HG03280 (cell line): ENCODE measurements around the gene MRPL38.

Source experiments
- ATAC-seq: cut with Tn5 transposase; IDR thresholded peaks from one replicate; pipeline ENCODE4 v1.9.1; 2021; ENCODE audit warnings: mild to moderate bottlenecking, moderate library complexity; ENCODE audit not compliant: unreplicated experiment

Gene MRPL38

DNA sequence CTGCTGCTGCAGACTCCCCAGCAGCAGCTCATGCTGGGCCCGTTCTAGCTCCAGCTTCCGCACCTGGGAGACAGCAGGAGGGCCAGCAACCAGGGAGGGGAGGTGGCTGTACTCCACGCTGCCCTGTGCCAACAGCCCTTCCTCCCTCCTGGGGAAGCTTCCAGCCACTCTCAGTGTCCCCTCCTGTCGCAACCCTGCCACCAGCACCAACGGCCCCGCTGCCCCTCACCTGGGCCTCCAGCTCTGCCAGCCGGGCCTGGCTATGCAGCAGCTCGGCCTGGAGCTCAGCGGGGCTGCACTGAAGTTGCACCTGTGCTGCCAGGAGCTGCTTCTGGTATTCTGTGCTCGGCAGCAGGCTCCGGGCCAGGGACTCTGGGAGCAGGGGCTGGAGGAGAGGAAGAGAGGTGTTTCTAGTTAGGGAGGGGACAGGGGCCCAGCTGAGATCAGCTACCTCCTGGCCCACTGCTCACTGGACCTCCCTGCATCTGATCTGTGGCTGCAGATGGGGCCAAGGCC lies 15.4 kb upstream of the MRPL38 start:
- ATAC-seq = no peak

DNA sequence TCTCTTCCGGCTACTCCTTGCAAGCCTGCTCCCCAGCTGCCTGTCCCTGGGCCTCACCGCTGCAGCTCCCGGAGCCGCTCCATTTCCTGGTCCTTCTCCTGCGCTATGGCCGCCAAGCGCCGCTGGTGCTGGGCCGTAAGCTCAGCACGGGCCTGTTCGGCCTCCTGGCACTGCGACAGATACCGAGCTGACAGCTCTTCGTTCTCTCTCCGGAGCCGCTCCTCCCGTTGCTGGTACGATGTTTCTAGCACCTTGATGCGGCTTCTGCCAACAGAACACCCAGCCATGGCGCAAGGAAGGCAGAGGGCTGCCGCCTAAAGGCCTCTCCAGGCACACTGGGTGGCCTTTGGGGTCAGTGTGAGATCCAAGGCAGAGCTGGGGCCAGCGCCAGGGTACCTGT lies 14.9 kb upstream of the MRPL38 start:
- no peak for ATAC-seq

DNA sequence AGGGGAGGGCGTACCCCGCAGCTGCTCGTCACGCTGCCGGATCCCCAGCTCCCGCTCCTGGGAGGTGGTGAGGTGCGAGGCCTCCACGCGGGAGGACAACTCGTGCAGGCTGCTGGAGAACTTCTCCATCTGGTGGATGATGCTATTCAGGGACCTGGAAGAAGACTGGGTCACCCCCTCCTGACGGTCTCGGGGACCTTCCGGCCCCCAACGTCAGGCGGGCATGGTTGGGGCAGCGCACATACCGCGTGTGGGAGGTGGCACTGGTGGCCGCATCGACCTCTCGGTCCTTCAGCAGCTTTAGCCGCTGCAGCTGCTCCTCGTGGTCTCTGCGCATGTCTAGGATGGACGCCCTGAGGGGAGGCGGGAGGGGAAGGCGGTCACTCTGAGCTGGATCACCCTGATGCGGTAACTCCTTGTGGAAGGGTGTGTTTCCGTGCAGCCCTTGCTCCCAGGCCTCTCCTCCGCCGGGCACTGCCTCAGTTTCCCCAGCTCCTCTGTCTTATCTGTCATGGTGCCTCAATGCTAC lies 13.3 kb upstream of the MRPL38 start:
- ATAC-seq = no peak

GRCh38 chr17:75917141-75917916 lies 12.6 kb upstream of the MRPL38 start:
- no peak for ATAC-seq

DNA sequence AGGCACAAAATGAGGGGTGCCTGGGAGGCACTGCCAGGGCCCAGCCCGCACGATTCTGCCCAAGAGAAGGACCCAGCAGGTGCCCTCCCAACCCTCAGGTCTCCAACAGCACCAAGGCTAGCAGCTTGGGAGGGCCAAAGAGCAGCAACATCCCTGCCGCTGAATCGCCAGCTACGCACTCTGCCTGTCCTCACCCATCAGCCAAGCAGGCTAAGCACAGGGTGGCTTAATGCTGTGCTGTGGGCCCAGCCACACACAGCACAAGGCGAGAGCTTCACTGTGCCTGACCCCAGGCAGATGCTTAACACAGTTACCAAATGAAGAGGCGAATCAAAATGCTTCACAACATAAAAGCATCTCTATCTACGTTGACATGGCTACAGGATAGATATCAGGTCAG lies 10.6 kb upstream of the MRPL38 start:
- ATAC-seq = no peak

- no peak for ATAC-seq
Measured at GRCh38 chr17:75914643-75915267, 10.1 kb upstream of the MRPL38 start.

- no peak for ATAC-seq
Measured at GRCh38 chr17:75913537-75914210, 9.0 kb upstream of the MRPL38 start.

- ATAC-seq = no peak
Measured at GRCh38 chr17:75910699-75911098, 6.0 kb upstream of the MRPL38 start.

GRCh38 chr17:75909812-75910274 lies 5.2 kb upstream of the MRPL38 start:
- ATAC-seq = no peak

DNA sequence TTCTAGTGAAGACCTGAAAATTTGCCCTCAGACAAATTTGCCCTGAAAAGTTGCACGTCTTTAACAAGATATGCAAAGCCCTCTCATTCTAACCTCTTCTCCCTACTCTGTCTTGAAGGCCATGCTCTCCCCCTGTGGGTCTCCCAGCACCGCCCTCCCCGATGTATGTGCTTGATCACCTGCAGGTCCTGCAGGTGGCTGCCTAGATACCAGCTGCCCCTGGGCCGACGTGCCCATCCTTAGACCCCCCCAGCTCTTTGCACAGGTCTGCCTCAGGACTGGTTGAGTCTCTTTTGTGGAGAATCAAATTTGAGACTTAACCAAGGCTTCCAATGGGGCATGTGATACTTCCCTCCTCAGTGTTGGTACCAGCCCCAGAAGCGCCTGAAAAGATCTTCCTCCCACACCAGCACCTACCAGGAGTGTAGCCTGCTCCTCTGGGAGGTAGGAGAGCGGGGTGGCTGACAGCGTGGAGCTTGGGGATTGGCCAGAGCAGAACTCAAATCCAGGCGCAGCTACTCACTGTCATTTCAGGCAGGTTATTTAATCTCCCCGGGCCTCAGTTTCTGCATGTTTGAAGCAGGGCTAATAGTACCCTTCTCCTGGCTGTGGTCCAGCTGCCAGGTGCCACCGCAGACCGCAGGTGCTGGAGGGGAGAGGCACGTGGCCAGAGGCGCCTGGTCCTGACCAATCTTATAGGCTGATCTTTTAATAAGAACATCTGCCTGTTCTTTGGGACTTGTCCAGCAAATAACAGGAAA lies 4.5 kb upstream of the MRPL38 start:
- ATAC-seq = no peak

DNA sequence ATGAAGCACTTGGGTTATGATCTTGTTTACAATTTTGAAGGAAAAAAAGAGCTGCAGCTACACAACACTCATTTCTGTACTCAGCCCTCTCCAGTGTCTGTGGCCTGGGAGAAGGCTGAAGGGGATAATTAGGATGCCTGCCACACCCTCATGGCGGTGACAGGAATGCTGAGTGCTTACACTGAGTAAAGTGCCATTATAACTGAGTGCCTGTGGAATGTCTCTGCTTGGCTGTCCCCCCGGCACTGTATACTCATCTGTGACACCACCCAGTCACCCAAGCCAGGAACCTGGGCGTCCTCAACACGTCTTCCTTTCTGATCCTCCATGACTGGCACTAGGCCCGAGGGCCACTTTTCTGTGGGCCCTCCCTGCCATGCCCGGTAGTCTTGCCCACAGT lies 3.5 kb upstream of the MRPL38 start:
- ATAC-seq = no peak

- no peak for ATAC-seq
Measured at GRCh38 chr17:75906143-75906884, 1.6 kb upstream of the MRPL38 start.

DNA sequence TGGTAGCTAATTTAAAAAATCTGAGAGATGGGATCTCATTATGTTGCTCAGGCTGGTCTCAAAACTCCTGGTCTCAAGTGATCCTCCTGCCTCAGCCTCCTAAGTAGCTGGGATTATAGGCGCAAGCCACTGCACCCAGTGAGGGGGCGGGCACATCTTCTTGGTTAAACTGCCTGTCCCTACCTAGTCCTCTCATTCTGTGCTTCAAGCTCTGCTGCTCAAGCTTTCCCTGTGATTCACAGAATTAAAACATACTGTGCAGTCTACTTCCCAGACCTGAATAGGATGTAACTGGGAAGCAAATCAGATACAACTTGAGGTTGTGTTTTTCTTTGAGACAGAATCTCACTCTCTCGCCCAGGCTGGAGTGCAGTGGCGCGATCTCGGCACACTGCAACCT lies 2.3 kb downstream of the MRPL38 start:
- no peak for ATAC-seq

DNA sequence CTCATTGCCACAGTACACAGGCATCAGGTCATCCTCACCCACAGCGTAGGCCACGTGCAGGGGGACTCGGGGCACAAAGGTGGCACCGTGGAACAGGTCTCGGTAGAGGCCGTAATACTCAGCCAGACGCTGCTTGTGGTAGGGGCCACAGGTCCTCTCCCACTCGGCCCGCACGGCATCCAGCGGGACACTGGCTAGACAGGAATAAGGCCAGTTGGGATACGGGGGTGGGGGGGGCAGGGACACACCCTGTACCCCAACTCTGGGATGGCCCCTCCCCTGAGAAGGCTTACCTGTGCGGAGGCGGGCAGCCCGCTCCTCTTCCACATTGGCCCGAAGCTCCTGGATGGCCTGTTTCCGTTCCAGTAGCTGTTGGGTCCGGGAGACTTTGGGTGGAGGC lies 3.0 kb downstream of the MRPL38 start:
- ATAC-seq = no peak

DNA sequence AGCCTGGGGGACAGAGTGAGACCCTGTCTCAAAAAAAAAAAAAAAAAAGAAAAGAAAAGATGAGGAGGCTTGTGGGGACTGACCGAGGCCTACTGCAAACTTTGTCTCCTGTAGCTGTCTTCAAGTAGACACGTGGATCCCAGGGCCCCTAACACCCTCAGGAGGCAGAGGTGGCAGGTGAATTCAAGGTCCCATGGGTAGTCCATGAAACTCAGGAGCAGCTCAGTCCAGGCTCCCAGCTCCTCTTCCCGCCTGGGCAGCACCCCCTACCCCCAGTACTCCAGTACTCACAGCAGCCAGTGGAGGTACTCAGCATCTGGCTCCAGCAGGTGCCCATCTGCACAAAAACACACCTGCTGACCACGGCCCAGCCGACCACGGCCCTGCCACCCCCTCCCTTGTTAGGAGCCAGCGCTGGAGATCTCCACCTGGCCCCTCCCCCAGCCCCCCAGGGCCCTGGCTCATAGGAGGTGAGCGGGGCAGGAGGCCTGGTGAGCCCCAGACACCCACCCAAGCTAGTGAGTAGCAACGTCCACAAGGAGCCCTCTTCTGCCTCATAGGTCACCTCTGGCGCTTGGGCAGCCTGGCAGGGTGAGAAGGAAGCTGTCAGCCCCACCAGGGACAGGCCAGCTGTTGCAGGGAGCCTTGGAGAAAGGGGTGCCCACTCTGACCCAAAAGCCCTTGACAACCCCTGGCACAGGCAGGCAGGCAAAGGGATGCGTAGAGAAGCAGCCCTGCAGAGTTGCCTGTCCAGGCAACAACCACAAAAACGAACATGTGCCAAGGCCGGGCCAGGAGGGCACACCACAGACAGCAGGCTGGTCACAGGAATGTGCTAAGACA lies 3.8 kb downstream of the MRPL38 start:
- no peak for ATAC-seq

DNA sequence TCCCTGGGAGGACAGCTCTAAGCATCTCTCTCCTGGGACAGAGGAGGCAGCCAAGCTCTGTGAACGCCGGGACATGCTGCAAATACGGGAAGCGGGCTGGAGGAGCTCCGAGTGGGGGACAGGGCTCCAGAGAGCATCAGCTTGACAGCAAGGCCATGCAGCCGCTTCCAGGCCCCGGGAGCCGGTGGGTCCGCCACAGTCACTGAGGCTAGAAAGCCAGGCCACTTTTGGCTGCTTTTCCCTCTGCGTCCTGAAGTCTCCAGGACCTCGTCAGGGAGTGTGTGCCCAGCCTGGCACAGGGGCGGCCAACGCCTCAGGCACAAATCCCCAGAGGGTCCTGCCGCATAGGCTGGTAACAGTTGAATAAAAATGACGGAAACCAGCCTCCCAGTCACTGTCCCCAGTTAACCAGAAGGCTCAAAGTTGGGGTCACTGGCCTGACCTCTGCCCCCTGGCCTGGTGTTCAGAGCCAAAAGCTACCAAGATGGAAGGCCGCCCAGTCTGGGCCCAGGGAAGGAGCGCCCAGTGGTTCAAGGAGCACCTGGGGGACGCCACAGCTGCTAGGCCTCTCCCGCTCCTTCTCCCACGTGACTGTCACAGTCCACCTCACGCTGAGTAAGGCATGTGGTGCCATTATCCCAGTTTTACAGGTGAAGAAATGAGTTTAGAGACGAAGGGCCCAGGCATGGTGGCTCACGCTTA lies 4.8 kb downstream of the MRPL38 start:
- no peak for ATAC-seq

DNA sequence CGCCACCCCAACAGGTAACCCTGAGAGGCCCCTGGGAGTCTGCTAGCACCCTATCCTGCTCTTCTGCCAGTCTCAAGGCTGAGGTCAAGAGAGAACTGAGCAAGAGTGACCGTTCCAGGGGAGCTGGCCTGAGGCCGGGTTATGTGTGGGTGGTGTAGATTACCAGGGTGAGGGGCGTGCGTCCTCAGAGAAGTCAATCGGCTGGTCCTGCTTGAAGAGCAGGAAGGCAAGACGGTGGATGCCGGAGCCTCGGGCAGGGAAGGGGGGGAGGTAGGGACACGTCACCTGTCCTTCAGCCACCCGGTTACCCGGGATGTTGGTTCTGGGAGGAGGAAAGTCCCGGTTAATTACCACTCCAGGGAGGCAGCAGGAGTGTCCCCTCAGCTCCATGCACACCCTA lies 5.3 kb downstream of the MRPL38 start:
- no peak for ATAC-seq

DNA sequence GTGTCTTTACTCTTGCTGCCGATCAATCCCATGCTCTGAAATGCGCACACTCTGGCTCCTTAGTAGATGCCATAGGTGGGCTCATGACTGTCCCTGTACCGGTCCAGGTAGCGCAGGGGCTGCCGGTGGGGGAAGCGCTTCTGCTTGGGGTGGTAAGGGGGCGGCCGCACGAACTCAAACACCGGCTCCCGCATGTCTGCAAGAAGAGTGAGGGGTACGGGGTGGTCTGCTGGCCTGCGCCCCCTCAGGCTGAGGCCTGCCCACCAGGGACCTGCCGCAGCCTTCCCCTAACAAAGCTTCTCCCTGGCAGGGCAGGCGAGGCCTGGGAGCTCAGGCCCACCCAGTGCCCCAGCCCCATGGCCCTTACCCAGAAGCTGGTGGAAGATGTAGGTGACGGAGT lies 5.9 kb downstream of the MRPL38 start:
- ATAC-seq = no peak

DNA sequence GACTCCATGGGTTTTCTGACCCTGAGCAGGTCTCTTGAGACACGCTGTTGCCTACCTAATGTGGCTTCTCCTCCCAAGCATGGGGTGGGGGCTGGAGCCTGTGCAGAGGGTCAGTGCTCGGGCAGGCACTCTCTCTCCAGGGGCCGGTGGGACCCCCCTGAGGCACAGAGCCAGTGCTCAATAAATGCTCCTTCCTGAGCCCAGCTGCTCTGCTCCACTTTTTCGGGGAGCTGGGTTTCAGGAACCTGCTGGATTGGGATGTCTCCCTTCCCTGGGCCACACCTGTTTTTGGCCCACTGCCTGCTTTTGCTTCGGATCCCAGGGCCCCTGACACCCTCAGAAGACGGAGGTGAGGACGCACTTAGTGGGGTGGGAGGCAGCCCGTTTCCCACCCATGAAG lies 6.6 kb downstream of the MRPL38 start:
- ATAC-seq = no peak
